Activated CD4-positive, alpha-beta T cell treated with anti-CD3 and anti-CD28 coated beads, Interleukin-2, amount 50 U/mL, for 24 hours (primary cell): ENCODE results near the gene BAG2.
A peak's percentile ranks its signal among the peaks of the same experiment; 100 is the strongest.

Experiments used
- DNase-seq, 2 donors: peaks; one replicate each; pipeline ENCODE4 v3.0.0-alpha.2; 2020; ENCODE audit warnings: low read depth in 1 of 2, low spot score in 1 of 2

Gene BAG2

DNA sequence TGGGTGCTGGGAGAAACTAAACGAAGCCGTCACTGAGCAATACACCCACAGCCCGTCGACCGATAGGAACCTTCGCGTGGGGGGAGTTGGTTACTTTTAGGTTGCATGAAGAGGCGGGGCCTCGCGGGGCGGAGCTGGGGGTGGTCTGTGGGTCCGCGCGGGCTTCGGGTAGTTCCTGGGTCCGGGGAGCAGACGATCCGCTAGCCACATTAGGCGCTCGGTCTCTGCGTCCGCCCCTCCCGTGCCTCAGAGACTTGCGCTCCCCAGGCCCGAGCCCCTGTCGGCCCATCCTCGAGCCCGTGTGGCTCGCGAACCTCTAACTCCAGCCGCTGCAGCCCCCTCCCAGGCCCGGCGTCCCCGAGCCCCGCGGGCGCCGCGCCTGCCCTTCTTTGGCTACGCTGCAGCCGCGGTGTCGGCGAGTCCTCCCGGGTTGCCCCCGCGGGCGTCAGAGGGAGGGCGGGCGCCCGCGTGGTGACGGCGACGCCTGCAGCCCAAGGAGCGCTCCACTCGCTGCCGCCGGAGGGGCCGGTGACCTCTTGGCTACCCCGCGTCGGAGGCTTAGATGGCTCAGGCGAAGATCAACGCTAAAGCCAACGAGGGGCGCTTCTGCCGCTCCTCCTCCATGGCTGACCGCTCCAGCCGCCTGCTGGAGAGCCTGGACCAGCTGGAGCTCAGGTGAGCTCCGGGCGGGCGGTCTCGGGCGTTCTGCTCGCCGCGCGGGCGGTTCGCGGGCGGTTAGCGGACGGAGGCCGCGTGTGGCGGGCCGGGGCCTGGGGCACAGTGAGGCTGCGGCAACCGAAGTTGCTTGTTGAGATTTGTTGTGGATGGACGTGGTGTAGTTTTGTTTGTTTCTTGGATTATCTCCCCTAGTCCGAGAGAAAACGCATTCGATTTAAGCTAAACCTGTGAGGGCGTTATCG, at the start of gene BAG2:
Gene BAG2, plus strand, starts transcription at position 191 of the 920 bp plus-strand sequence. Its CDS starts 372 bp downstream, at position 563.
- peak; percentile 74 to 90 for DNase-seq

DNA sequence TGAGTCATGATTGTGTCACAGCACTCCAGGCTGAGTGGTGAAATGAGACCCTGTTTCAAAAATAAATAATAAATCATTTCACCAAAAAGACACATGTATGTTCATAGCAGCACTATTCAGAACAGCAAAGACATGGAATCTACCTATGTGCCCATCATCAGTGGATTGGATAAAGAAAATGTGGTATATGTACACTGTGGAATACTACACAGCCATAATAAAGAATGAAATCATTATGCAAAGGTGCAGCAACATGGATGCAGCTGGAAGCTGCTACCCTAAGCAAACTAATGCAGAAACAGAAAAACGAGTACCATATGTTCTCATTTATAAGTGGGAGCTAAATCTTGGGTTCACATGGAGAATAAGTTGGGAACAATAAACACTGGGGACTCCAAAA, 49.0 kb upstream of the BAG2 start:
- no peak for DNase-seq

DNA sequence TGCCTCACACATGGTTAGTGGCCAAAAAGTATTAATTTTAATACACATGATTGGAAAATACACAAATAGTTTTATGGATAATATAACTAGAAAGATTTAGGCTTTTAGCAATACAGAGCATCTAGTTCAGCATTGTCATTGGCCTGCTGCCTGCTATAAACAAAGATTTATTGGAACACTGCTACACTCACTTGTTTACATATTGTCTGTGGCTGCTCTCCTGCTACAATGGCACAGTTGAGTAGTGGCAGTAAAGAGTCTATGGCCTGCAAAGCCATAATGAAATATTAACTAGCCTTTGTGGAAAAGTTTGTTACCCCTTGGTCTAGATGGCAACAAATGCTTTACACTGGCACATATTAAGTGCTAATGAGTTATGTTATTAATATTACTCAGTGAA, 44.4 kb upstream of the BAG2 start:
- no peak for DNase-seq

DNA sequence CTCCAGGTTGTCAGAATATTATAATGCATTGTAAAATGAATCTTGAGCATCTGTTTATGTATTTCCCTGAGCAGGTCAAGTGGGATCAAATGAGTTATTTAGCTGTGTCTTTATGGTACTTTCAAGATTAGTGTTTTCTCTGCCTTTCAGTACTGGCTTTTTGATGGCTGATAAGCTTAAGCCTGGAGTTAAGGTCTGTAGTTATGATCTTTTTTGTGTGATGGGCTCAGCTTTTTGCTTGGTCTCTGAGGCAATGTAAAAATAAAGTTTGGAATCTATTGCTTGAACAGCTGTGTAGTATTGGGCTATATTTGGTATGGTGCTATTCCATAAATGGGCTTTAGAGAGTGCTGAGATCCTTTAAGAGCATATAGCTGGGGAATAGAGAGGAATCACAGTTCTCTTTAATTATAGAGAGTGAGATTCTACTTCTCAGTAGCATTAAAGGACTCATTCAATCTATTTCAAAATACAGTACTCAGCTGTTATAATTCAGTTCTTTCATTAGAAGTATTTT, 41.4 kb upstream of the BAG2 start:
- no peak for DNase-seq

DNA sequence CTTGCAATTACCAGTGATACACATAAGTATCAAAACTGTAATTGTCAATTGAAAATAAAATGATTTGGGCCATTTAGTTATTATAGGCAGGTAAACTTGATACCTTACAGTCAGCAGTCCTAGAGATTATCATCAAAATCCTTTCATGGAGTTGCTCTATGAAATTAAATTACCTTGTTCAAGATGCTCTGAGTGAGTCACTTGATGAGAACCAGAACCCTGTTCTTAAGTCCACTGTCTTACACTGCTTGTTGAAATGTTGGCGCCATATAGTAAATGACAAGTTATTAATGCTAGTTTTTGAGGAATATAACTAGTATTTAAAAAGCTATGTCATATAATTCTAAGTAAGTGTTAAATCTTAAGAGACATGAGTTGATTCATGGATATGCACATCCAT, 37.2 kb upstream of the BAG2 start:
- no peak for DNase-seq

DNA sequence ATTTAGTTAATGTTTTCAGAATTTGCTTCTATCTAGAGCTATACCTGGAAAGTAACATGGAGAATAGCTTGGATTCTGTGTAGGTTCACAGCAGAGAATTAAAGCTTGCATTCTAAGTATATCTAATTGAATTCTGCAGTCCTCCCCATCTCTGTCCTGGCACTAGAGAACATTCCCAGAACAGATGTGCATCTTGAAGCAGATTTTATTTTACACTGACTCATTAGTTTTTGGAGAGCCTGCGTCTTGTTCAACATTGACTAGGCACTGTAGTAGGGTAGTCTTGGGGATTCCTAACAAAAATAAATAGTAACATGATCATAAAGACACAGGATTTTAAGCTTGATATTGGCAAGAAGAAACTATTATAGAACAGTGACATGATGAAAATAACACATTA, 36.2 kb upstream of the BAG2 start:
- no peak for DNase-seq

DNA sequence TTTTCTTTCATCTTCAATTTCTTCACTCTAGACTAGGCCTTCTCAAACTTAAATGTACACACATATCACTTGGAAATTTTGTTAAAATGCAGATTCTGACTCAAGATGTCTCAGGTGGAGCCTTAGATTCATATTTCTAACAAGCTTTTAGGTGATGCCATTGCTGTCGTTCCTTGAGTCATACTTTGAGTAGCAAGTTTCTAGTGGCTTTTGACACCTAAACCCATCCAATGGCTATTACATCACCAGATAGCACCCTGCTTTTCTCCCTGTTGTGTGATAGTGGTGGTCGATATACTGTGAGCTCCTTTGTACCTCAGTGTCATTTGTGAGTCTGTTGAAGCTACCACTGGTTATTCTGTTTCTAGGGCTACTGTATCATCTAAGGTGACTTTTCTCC, 34.8 kb upstream of the BAG2 start:
- DNase-seq, result no peak

DNA sequence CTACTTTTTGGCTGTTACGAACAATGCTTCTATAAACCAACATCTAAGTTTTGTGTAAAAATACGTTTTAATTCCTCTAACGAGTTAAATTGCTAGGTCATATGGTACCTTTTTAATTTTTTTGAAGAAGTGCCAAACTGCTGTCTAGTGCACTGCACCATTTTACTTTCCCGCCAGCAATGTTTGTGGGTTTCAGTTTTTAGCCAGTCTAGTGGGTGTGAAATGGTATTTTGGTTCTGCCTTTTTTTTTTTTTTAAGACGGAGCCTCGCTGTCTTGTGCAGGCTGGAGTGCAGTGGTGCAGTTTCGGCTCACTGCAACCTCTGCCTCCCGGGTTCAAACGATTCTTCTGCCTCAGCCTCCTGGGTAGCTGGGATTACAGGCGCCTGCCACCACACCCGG, 34.1 kb upstream of the BAG2 start:
- no peak for DNase-seq

DNA sequence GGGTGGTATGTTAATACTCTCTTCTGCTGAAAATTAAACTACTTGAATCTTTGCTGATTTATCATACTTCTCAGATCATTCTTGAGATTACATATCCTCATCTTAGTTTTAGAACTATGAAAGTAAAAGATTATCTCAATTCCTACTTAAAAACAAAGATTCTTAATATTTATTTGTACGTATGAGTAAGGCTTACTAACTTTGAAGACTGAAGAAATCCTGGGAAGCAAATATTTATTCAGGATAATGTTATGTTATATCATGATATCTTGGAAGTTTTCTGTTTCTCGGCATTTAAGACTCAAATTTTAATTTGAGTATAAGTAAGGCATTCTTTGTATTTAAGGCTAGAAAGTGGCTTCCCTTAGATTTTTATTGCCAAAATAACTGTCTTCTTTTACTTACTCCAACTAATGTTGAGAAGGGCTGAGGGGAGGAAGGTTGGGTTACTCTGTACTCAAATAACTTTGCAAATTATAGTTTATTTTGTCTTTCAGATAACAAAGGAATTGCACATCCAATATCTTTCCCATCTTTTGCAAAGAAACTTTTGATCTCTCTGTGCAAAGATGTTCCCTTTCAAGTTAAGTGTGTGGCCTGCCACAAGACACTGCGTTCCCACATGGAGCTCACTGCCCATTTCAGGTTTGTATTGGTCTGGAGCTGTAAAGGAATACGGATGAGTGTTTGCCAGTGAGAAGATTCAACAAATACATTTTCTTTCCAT, 30.5 kb upstream of the BAG2 start:
- no peak for DNase-seq

DNA sequence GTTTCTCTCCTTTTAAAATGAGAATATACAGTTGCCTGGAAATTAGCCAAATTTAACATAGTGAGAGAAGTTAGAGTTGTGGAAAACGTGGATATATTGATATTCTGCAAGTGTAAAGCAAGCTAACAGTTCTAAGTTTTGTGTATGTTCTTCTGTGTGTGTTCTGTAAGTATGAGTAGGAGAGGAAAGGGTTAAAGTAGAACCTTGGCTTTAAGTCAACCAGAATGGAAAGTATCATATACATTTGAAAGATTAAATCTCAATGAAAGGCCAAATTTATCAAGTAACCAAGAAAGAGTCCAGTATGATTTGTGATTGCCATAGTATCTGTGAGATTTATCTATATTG, 30.0 kb upstream of the BAG2 start:
- DNase-seq, result no peak

DNA sequence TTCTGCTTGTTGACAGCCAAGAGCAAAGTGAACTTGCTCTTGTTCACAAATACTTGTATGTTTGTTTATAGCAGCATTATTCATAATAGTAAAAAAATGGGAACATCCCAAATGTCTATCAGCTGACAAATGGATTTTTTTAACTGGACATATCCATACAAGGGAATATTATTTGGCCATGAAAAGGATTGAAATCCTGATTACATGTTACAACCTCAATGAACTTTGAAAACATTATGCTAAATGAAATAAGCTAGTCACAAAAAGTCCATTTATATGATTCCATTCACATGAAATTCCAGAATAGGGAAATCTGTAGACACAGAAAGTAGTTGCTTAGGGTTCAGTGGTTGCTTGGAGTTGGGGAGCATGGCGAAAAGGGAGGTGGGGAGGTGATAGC, 28.4 kb upstream of the BAG2 start:
- no peak for DNase-seq

DNA sequence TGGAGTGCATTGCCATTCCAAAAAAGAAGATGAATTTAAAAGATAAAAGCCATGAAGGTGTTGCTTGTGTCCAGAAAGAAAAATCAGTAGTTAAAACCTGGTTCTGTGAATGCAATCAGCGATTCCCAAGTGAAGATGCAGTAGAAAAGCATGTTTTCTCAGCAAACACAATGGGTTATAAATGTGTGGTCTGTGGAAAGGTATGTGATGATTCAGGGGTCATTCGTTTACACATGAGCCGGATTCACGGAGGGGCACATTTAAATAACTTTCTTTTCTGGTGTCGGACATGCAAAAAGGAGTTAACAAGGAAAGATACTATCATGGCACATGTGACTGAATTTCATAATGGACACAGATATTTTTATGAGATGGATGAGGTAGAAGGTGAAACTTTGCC, 24.7 kb upstream of the BAG2 start:
- no peak for DNase-seq

DNA sequence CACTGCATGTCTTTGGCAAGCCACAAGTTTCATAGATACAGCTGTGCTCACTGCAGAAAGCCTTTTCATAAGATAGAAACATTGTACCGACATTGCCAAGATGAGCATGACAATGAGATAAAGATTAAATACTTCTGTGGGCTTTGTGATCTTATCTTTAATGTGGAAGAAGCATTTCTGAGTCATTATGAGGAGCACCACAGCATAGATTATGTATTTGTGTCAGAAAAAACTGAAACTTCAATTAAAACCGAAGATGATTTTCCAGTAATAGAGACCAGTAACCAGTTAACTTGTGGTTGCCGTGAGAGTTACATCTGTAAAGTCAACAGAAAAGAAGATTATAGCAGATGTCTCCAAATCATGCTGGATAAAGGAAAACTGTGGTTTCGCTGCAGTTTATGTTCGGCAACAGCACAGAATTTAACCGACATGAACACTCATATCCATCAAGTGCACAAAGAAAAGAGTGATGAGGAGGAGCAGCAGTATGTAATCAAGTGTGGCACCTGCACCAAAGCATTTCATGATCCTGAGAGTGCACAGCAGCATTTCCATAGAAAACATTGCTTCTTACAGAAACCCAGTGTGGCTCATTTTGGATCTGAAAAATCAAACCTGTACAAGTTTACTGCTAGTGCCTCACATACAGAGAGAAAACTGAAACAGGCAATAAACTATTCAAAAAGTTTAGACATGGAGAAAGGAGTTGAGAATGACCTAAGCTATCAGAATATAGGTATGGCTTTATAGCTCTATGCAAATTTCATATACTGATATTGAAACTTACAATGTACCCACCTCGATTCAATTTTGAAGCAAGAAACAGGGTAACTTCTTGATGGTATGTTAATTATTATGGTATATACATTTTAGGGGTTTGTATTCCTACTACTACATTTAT, 23.9 kb upstream of the BAG2 start:
- DNase-seq, result no peak

DNA sequence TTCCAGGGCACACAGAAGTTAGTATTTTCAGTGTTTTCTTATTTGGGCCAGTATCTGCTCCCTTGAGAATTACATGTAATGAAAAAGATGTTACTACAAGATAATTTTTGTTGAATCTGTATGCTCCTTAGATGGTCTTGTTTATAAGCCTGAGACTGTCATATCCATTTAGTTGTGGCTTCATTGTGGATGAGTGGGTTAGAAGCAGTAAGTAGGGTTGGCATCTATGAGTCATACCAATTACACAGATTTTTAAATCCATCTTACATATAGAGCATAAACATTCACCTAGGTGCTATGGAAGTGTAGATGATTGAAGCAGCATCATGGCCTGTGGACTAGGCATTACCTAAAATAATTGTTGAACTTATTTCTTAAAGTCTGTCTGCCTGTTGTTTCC, 13.5 kb upstream of the BAG2 start:
- DNase-seq, result no peak

DNA sequence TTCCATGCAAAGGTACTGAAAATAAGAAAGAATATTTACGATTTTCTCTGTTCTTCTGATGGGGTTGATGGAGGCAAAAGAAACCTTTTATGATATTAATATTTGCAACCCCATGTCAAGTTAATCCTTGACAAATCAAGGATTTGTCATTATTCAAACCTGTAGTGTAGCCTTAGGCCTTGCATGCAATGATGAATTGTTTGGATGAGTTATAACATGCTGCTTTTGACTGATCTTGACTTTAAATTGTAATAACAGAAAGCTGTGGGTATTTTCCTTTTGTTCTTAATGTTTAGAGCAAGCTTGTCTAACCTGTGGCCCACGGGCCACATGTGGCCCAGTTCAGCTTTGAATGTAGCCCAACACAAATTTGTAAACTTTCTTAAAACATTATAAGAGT, 13.0 kb upstream of the BAG2 start:
- no peak for DNase-seq

DNA sequence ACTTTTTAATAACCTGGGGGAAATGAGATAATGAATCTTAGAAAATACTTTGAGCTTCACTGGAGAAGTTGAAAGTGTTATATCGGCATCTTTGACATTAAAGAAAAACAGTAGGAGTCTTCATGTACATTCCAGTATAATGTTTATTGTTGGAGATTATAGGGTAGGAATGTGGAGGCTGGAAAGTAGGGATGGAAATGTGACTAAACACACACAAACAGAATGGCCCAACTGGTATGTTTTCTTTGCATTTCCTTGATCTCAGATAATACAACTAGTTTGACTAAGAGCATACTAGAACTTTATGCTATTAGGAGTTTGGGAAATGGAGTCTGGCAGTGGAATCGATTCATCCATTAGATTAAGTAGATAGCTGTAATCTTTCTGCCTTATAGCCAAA, 10.1 kb upstream of the BAG2 start:
- no peak for DNase-seq

DNA sequence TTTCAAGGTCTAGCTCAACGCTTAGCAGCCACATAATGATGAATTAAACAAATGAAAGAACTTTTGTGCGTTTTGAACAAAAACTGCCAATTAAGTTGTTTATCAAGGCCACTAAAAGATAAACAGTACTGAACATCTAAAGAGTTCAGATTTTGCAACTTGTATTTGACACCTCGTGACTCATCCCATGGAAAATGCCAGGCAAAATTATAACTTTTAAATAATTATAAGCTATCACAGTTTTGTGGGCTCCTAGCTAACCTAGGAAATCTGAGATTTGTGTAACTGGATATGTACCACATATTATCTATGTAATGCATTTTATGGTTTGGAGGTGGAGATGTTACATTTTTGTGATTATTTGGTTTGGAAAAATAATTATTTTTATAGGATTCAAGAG, 9.6 kb upstream of the BAG2 start:
- no peak for DNase-seq

DNA sequence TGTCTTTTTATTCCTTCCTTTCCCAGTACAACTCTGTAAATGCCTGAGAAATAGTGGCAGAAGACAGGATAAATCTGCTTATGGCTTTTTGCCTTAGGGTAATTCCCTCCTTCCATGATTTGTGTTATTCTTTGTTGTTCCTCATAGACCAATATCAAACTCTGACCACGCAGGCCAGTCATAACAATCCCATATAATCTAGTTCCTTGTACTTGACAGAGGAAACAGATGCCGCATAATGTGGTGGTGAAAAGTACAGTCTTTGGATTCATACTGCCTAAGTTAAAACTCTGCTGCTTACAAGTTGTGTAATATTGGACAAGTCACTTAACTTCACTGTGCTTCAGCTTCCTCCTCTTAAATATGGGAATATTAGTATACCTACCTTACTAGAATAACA, 8.2 kb upstream of the BAG2 start:
- no peak for DNase-seq

DNA sequence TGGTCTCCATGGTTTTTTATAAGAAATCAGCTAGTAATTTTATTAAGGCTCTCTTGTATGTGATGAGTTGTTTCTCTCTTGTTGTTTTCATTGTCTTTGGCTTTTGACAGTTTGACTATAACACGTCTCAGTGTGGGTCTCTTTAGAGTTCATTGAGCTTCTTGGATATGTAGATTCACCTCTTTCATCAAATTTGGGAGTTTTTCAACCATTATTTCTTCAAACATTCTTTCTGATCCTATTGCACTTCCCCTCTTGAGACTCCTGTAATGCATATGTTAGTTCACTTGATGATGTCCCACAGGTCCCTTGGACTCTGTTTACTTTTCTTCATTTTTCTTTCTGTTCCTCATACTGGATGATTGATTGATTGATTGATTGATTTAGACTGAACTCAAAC, 7.0 kb upstream of the BAG2 start:
- no peak for DNase-seq

DNA sequence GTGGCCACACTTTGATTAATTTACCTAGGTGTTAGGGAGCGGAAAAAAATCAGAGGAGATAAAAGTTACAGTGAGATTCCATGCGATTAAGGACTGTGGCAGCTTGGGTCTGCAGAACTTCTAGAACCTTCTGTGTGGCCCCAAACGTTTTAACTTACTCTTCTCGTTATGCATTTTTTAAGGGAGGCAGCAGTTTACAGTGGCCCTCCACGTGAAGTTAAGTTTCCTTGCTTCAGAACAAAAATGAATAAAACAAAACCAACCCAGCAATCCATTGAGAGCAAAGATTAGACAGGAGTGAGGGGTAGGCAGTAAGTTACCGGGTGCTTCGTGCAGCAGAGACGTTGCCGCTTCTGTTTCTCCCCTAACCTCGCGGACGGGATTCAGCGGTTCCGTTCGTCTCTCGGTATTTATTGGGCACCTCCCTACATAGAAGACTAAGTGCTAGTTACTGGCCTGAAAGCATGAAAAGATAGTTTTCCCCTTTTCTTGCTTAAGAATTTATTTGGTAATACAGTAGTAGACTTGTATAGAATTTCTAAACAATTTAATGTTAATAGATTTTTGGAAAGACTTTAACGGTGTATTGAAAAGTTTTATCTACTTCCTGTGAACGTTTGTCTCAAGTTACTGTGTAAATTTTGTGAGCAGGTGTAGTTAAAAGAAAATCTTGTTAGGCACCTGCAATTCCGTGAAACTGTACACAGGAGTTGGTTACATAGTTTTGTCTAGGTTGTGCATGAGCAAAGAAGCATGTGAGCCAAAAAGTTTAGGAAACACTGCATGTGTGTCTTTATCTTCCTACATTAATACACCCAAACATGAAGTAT, 1.1 kb downstream of the BAG2 start:
- DNase-seq, result peak in 1 of 2 donors; percentile 32
